GM13976 (cell line): ENCODE data around the gene TTLL3.

Experiments used
- DNase-seq: peaks from one replicate; pipeline ENCODE4 v3.0.0; 2012; ENCODE audit warnings: low spot score
- CTCF ChIP-seq: IDR thresholded peaks from 2 replicates; pipeline ENCODE4 v1.5.1; 2012; ENCODE audit warnings: borderline replicate concordance, mild to moderate bottlenecking; ENCODE audit not compliant: insufficient read depth; ENCODE audit errors: extremely low read depth, missing control alignments, control extremely low read depth
- in situ Hi-C: fragments of 300-500 bp; cut with MboI; formaldehyde crosslinking; loops from one replicate; pipeline ENCODE4 v1.12.0; 2022; ENCODE audit warnings: low sequenced_read_pairs, mixed read lengths, inconsistent platforms; ENCODE audit not compliant: unreplicated experiment

TTLL3 gene

DNA sequence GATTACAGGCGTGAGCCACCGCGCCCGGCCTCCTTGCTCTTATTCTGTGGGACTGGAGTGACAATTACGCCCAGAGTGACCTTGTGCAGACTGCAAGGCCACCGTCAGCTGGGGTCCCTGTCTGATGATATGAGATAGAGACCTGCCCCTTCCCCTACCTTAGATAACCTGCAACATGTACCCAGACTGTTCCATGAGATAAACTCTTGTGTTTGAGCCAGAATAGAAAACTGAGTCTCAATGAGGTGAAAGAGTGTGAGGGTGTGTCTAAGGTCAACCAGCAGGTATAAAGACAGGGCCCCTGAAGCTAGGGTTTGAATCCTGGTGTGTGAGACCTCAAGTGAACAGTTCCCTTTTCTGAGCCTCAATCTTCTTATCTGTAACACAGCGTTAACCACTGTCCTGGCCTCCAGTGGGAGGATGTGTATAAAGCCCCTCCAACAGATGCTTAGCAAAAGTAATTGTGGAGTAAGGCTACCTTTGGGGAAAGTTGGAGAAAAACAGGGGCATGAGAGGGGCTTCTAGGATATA is 23.8 kb upstream of the TTLL3 start:
- in situ Hi-C loops = no loop called here
- no peak for DNase-seq
- TF ChIP-seq CTCF = no peak

DNA sequence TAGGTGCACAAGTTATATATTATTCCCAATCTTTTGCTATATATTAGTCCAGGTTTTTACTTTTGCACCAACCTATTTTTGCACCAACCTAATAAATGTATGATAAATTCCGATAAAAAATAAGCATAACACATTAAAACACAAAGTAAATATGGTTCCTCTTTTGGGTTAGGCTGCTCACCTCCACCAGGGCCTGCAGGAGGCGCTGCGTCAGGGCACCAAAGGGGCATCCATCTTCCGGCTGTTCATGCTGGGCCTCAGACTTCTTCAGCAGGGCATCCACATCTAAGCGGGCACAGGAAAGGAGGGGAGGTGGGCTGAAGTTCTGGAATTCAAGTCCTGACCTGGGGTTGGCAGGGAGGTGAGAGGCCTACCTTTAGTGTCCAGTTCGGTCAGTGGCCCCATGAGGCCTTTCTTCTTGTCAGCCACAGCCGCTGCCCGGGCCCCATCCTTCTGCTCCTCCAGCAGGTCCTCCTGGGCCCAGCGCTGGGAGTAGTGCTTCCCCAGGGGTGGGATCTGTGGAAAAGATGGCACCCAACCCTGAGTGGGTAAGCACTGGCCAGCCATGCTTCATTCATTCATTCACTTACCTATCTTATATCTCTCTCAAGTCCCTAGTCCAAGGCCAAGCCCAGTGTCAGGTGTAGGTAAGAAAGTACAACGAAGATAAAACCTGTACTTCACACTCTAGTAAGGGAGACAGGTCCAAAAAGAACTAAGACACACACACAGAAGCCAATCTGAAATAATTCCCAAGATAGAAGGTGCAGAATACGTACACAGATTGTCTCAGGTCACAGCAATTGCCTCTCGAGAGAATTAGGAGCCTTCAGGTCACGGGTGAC is 23.0 kb upstream of the TTLL3 start:
- TF ChIP-seq CTCF = no peak
- no peak for DNase-seq
- in situ Hi-C loops = no loop called here

DNA sequence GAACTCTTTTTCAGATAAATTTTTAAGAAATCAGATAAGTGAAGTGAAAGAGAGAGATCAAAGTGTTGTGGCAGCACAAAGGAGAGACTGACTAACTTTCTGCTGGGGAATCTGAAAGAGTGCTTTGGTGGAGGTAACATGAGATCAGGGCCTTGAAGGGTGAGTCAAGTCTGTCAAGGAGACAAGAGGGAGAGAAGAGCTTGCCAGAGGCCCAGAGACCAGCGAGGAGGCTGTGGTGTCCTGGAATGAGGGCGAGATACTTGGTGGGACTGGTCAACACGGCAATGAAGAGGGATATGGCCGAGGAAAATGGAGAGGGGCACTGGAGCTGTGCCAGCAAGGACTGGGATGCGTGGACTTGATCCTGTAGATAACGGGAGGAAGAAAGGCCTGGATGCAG is 22.3 kb upstream of the TTLL3 start:
- TF ChIP-seq CTCF = no peak
- in situ Hi-C loops = no loop called here
- no peak for DNase-seq

GRCh38 chr3:9791127-9791526 is 18.9 kb upstream of the TTLL3 start:
- TF ChIP-seq CTCF = no peak
- in situ Hi-C loops = no loop called here
- no peak for DNase-seq

- TF ChIP-seq CTCF = no peak
- DNase-seq = no peak
- in situ Hi-C loops = no loop called here
Observed at GRCh38 chr3:9791790-9792404, 18.2 kb upstream of the TTLL3 start.

- peak; percentile 94 for DNase-seq
- in situ Hi-C loops = no loop called here
- TF ChIP-seq CTCF = no peak
Observed at GRCh38 chr3:9792405-9793160, 17.5 kb upstream of the TTLL3 start, which contains the start of the genes ARPC4 and TADA3. TSS of gene ARPC4 (plus strand) at chr3:9793082. CDS start at chr3:9793122, 40 bp downstream. TSS of gene TADA3 (minus strand) at chr3:9792473. CDS start at chr3:9791466, 1,007 bp downstream.
